Middle frontal gyrus (tissue), 1 donor: ENCODE measurements around the gene LMAN1L.

Source experiments
- DNase-seq: peaks from one replicate; pipeline ENCODE4 v3.0.0-alpha.2; 2015; ENCODE audit warnings: low spot score; ENCODE audit errors: extremely low spot score

LMAN1L gene

GRCh38 chr15:74855857-74856256, 43.2 kb downstream of the LMAN1L start:
- DNase-seq, result no peak

GRCh38 chr15:74856537-74856936, 43.9 kb downstream of the LMAN1L start:
- no peak for DNase-seq

GRCh38 chr15:74857082-74857655, 44.5 kb downstream of the LMAN1L start:
- no peak for DNase-seq

- DNase-seq, result no peak
Measured at GRCh38 chr15:74857671-74858368, 45.2 kb downstream of the LMAN1L start.

- DNase-seq, result no peak
Measured at GRCh38 chr15:74858369-74858740, 45.7 kb downstream of the LMAN1L start.

GRCh38 chr15:74863239-74864056, 50.8 kb downstream of the LMAN1L start:
- no peak for DNase-seq

GRCh38 chr15:74864296-74864695, 51.7 kb downstream of the LMAN1L start:
- DNase-seq, result no peak

GRCh38 chr15:74865316-74865715, 52.7 kb downstream of the LMAN1L start:
- no peak for DNase-seq

GRCh38 chr15:74866090-74866489, 53.5 kb downstream of the LMAN1L start:
- DNase-seq, result no peak

GRCh38 chr15:74867466-74868038, 54.9 kb downstream of the LMAN1L start:
- no peak for DNase-seq

GRCh38 chr15:74868059-74868458, 55.4 kb downstream of the LMAN1L start:
- DNase-seq, result no peak

GRCh38 chr15:74869372-74869725, 56.7 kb downstream of the LMAN1L start:
- DNase-seq, result no peak

GRCh38 chr15:74869726-74870407, 57.2 kb downstream of the LMAN1L start:
- DNase-seq, result no peak

GRCh38 chr15:74870436-74871215, 58.0 kb downstream of the LMAN1L start:
- no peak for DNase-seq

- DNase-seq, result no peak
Measured at GRCh38 chr15:74872702-74873035, 60.0 kb downstream of the LMAN1L start.

GRCh38 chr15:74873036-74873755, 60.6 kb downstream of the LMAN1L start, which contains the start of gene SCAMP2:
TSS of gene SCAMP2 (minus strand) at chr15:74873365. CDS start at chr15:74873255, 110 bp downstream.
- peak; percentile 83 for DNase-seq

GRCh38 chr15:74873756-74874424, 61.3 kb downstream of the LMAN1L start:
- no peak for DNase-seq
